ENCODE data around the gene MATCAP1. TPM values are rescaled to one million over a fixed set of nuclear protein-coding genes. Genes with fewer than 3 reads are reported as not detected.
A peak's percentile ranks its signal among the peaks of the same experiment; 100 is the strongest.

Gene MATCAP1
- total and polyA plus RNA-seq, 2 of the 13 experiments (the other 11 are each of a cell fraction or from before 2014, with no cell fraction given) = 11.2 to 24.5 TPM

DNA sequence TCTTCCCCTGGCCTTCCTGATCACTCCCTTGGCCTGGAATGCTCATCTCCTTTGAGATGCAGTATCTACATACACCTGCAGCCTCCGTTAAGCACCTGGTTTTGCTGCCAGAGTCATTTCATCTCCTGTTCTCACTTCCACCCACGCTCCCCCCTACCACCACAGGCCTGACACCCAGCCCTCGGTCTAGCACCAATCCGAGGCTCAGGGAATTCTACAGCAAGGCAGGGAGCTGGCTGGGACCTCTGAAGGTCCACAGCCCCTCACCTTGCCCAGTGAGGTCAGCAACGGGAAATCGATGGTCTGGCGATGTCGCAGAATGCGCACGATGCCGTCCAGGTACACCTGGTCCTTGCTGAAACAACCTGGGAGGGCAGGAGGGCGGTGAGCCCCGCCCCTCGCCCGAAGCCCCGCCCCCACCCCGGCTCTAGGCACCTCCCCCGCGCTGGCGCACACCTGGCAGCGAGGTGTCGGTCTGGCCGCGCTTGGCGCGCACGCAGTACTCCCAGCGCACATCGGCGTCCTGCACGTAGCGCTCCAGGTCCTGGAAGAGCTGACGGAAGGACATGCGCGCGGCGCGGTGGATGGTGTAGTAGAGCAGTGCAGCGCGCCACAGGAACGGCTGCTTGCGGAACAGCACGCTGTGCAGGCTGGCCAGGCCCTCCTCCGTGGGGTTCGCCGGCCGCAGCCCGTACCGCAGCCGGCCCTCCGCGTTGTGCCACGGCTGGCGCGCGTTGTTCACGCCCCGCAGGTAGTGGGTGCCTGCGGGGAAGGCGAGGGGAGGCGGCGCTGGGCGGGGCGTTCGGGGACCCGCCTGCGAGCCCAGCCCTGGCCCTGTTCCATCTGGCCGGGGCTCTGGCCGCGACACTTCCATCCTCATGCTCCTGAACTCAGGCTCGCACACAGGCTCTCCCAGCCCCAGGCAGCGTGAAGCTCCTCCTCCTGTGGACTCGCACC is 5.7 kb downstream of the MATCAP1 start (continued):
- TF ChIP-seq ZMYM4 (CRISPR knock-in tag; IDR thresholded peaks at IDR 0.05) (peak; percentile 47; the same call in 1 of the 2 replicates), DNMT3B (CRISPR knock-in tag; conservative IDR thresholded peaks at IDR 0.05) (no peak), ZIK1 (CRISPR knock-in tag; IDR thresholded peaks at IDR 0.05; ENCODE audit: borderline replicate concordance, low read depth) (peak; percentile 68; the same call in 1 of the 2 replicates), ZNF225 (CRISPR knock-in tag; IDR thresholded peaks at IDR 0.05) (no peak), ZNF577 (CRISPR knock-in tag; IDR thresholded peaks at IDR 0.05; ENCODE audit: borderline replicate concordance, low read depth) (no peak), HNRNPLL (IDR thresholded peaks at IDR 0.05; ENCODE audit: low read depth, low read length, poor library complexity, severe bottlenecking) (peak; percentile 96), ZNF260 (CRISPR knock-in tag; IDR thresholded peaks at IDR 0.05; ENCODE audit: borderline replicate concordance, low read depth) (no peak), CBX1 (IDR thresholded peaks at IDR 0.05; ENCODE audit: low read depth) (no peak), ZNF746 (CRISPR knock-in tag; IDR thresholded peaks at IDR 0.05) (no peak), RFX5 (IDR thresholded peaks at IDR 0.05; ENCODE audit: low read depth, low read length) (no peak), ZNF430 (CRISPR knock-in tag; IDR thresholded peaks at IDR 0.05) (no peak; the same call in 1 of the 2 replicates), ZSCAN29 (CRISPR knock-in tag; conservative IDR thresholded peaks at IDR 0.05) (peak; percentile 72; the same call in 1 of the 2 replicates)
- TF ChIP-seq, protein P1, sequence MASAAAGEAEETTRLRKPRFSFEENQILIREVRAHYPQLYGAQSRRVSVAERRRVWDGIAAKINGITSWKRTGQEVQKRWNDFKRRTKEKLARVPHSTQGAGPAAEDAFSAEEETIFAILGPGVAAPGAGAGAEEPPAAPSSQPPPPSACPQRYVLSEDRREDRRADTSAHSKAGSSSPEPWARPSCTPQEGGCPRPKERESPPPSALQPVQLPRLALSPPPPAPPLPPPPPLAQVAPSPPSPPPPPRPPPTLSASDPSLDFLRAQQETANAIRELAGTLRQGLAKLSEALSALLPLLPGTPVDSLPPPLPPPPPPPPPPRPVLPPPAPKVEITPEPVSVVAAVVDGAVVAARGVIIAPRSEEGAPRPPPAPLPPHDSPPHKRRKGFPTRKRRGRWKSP (CRISPR knock-in tag; IDR thresholded peaks at IDR 0.05) = peak; percentile 99
- TF ChIP-seq, protein P2, sequence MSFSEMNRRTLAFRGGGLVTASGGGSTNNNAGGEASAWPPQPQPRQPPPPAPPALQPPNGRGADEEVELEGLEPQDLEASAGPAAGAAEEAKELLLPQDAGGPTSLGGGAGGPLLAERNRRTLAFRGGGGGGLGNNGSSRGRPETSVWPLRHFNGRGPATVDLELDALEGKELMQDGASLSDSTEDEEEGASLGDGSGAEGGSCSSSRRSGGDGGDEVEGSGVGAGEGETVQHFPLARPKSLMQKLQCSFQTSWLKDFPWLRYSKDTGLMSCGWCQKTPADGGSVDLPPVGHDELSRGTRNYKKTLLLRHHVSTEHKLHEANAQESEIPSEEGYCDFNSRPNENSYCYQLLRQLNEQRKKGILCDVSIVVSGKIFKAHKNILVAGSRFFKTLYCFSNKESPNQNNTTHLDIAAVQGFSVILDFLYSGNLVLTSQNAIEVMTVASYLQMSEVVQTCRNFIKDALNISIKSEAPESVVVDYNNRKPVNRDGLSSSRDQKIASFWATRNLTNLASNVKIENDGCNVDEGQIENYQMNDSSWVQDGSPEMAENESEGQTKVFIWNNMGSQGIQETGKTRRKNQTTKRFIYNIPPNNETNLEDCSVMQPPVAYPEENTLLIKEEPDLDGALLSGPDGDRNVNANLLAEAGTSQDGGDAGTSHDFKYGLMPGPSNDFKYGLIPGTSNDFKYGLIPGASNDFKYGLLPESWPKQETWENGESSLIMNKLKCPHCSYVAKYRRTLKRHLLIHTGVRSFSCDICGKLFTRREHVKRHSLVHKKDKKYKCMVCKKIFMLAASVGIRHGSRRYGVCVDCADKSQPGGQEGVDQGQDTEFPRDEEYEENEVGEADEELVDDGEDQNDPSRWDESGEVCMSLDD (CRISPR knock-in tag; IDR thresholded peaks at IDR 0.05; ENCODE audit: borderline replicate concordance) = no peak
- TF ChIP-seq, protein P3, sequence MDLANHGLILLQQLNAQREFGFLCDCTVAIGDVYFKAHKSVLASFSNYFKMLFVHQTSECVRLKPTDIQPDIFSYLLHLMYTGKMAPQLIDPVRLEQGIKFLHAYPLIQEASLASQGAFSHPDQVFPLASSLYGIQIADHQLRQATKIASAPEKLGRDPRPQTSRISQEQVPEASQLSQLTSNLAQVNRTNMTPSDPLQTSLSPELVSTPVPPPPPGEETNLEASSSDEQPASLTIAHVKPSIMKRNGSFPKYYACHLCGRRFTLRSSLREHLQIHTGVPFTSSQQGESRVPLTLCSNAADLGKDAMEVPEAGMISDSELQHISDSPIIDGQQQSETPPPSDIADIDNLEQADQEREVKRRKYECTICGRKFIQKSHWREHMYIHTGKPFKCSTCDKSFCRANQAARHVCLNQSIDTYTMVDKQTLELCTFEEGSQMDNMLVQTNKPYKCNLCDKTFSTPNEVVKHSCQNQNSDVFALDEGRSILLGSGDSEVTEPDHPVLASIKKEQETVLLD (CRISPR knock-in tag; IDR thresholded peaks at IDR 0.05; ENCODE audit: low read depth) = no peak
- TF ChIP-seq, protein P4, sequence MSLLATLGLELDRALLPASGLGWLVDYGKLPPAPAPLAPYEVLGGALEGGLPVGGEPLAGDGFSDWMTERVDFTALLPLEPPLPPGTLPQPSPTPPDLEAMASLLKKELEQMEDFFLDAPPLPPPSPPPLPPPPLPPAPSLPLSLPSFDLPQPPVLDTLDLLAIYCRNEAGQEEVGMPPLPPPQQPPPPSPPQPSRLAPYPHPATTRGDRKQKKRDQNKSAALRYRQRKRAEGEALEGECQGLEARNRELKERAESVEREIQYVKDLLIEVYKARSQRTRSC (CRISPR knock-in tag; IDR thresholded peaks at IDR 0.05; ENCODE audit: low read depth) = no peak
- TF ChIP-seq, protein P5, sequence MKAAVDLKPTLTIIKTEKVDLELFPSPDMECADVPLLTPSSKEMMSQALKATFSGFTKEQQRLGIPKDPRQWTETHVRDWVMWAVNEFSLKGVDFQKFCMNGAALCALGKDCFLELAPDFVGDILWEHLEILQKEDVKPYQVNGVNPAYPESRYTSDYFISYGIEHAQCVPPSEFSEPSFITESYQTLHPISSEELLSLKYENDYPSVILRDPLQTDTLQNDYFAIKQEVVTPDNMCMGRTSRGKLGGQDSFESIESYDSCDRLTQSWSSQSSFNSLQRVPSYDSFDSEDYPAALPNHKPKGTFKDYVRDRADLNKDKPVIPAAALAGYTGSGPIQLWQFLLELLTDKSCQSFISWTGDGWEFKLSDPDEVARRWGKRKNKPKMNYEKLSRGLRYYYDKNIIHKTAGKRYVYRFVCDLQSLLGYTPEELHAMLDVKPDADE (CRISPR knock-in tag; IDR thresholded peaks at IDR 0.05) = no peak
- TF ChIP-seq, protein P6, sequence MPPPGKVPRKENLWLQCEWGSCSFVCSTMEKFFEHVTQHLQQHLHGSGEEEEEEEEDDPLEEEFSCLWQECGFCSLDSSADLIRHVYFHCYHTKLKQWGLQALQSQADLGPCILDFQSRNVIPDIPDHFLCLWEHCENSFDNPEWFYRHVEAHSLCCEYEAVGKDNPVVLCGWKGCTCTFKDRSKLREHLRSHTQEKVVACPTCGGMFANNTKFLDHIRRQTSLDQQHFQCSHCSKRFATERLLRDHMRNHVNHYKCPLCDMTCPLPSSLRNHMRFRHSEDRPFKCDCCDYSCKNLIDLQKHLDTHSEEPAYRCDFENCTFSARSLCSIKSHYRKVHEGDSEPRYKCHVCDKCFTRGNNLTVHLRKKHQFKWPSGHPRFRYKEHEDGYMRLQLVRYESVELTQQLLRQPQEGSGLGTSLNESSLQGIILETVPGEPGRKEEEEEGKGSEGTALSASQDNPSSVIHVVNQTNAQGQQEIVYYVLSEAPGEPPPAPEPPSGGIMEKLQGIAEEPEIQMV (CRISPR knock-in tag; IDR thresholded peaks at IDR 0.05; ENCODE audit: low read depth) = peak; percentile 40; the same call in 1 of the 2 replicates

Measured in HepG2 (cell line).